MM.1S (cell line): ENCODE measurements around the gene SGK1.

Experiments used
- EZH2phosphoT487 ChIP-seq: fragments of 300-600 bp; sonication (generic); IDR thresholded peaks from 2 replicates; pipeline ENCODE4 v1.6.1; 2018; ENCODE audit warnings: antibody characterized with exemption, low read length
- TF ChIP-seq, protein P1 (sequence below): fragments of 300-600 bp; sonication (generic); IDR thresholded peaks from 2 replicates; pipeline ENCODE4 v1.5.1; 2016; ENCODE audit warnings: antibody characterized with exemption, low read length, mixed read lengths

DNA sequence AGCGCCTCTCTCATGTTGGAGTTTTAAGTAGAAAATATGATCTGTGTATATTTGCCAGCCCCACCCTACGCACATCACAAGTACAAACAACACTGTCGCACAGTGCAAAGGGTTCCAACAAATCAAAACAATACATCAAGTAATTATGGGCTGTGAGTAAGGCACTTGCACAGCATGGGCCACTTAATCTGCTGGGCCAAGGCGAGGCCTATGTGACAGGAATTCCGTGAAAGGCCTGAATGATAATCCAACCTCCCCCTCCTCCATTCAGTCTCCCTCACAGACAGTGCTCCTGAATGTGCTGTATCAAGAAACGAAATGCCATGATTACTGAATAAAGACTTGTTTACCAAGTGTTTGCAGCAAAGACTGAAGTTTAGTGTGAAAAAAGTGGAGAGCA is 135.4 kb downstream of the SGK1 start:
- TF ChIP-seq, protein P1, sequence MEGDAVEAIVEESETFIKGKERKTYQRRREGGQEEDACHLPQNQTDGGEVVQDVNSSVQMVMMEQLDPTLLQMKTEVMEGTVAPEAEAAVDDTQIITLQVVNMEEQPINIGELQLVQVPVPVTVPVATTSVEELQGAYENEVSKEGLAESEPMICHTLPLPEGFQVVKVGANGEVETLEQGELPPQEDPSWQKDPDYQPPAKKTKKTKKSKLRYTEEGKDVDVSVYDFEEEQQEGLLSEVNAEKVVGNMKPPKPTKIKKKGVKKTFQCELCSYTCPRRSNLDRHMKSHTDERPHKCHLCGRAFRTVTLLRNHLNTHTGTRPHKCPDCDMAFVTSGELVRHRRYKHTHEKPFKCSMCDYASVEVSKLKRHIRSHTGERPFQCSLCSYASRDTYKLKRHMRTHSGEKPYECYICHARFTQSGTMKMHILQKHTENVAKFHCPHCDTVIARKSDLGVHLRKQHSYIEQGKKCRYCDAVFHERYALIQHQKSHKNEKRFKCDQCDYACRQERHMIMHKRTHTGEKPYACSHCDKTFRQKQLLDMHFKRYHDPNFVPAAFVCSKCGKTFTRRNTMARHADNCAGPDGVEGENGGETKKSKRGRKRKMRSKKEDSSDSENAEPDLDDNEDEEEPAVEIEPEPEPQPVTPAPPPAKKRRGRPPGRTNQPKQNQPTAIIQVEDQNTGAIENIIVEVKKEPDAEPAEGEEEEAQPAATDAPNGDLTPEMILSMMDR: no peak
- TF ChIP-seq EZH2phosphoT487: no peak
